ENCODE data around the gene ZFYVE19. TPM values are rescaled to one million over a fixed set of nuclear protein-coding genes. Genes with fewer than 3 reads are reported as not detected.

The ZFYVE19 gene
- total and polyA plus RNA-seq, 2 donors (not counting 3 experiments of a cell fraction or from before 2014, with no cell fraction given): 29.7 to 47.2 TPM

DNA sequence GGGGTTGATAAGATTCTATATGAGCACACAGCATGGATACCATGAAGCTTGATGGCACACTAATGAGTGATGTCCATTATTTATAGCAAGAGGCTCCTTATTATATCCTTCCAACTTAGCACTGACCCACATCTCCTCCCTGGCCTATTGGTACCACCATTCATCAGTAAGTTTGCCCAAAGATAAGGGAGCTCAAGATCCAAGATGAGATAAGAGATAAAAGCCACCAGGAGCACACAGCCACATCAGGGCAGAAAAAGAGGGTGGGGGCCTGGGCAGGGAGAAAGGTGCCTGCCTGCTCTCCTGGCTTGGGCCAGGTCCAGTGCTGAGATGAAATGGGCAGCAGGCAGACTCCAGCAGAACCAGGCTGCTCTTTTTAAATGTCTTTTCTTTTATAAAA lies 26.0 kb downstream of the ZFYVE19 start:
- Histone ChIP-seq H3K9me1 (replicated peaks; ENCODE audit: control insufficient read depth, extremely low read depth, insufficient read depth, low read length) (no peaks in the 10 kb centered on the region), H3K9ac (replicated peaks; ENCODE audit: extremely low read depth, insufficient read depth, low read length) (no peak overlapping the region)
- no peak for TF ChIP-seq EZH2 (IDR thresholded peaks at IDR 0.05; ENCODE audit: borderline replicate concordance, low read depth, low read length, severe bottlenecking)
- TF ChIP-seq POLR2A (IDR thresholded peaks at IDR 0.05; ENCODE audit: low read depth, low read length): no peak
- no peak for TF ChIP-seq POLR2AphosphoS5 (IDR thresholded peaks at IDR 0.05; ENCODE audit: insufficient read depth, low read depth, low read length)
- TF ChIP-seq CTCF (IDR thresholded peaks at IDR 0.05; ENCODE audit: extremely low read depth in 1 of 2, insufficient read depth in 1 of 2, low read depth in 1 of 2, low read length in 2 of 2): no peak
- TF ChIP-seq FOS (IDR thresholded peaks at IDR 0.05; ENCODE audit: borderline replicate concordance, insufficient read depth, low read length): no peak
- TF ChIP-seq GATA2 (IDR thresholded peaks at IDR 0.05; ENCODE audit: insufficient read depth, insufficient read length, low read depth, low read length): no peak
- TF ChIP-seq JUN (IDR thresholded peaks at IDR 0.05; ENCODE audit: borderline replicate concordance, insufficient read depth, insufficient read length, low read depth): no peak
- no peak for TF ChIP-seq MYC (IDR thresholded peaks at IDR 0.05; ENCODE audit: low read depth, low read length)
- TF ChIP-seq MAX (IDR thresholded peaks at IDR 0.05; ENCODE audit: insufficient read depth, insufficient read length): no peak

More for the DNA sequence above, 26.0 kb downstream of the ZFYVE19 start:
- BruUV-seq (replicated peaks): no TSS peak
- no peak for FAIRE-seq
- Histone ChIP-seq H3K27me3 (ENCODE audit: control insufficient read depth in 2 of 2, insufficient read depth in 2 of 2, low read length in 2 of 2) (peaks cover 0 to 5% of the 10 kb centered on the region in 2 experiments), H3K9me3 (replicated peaks; ENCODE audit: control insufficient read depth, insufficient read depth, low read length) (no peaks in the 10 kb centered on the region), H2AFZ (ENCODE audit: low read depth, low read length) (no peak overlapping the region), H3K36me3 (ENCODE audit: control insufficient read depth in 2 of 2, extremely low read depth in 1 of 2, insufficient read depth in 2 of 2, low read length in 2 of 2) (no peaks in the 10 kb centered on the region), H4K20me1 (replicated peaks; ENCODE audit: control insufficient read depth, extremely low read depth, insufficient read depth, low read length) (no peaks in the 10 kb centered on the region), H3K27ac (ENCODE audit: insufficient read depth, low read depth, low read length) (no peak overlapping the region), H3K4me3 (replicated peaks in 1 of 3; ENCODE audit: insufficient read depth in 1 of 3, low read depth in 1 of 3, low read length in 3 of 3) (no peak overlapping the region), H3K79me2 (ENCODE audit: control insufficient read depth, insufficient read depth, low read length) (no peaks in the 10 kb centered on the region), H3K4me2 (ENCODE audit: insufficient read depth, low read length) (no peak overlapping the region), H3K4me1 (ENCODE audit: control insufficient read depth, extremely low read depth, insufficient read depth, low read length) (no peaks in the 10 kb centered on the region)
- intact Hi-C loops (cut with micrococcal nuclease): no loop called here
- ChIA-PET POLR2A (no interaction called here), CTCF (interaction anchor here (0.9 kb wide), 1 partner anchor 26 kb away, joined by 5 read pairs; no protein-coding TSS in a partner anchor)
- dilution Hi-C loops (cut with MboI; ENCODE audit: extremely low pct_ligation_motif_present, low sequenced_read_pairs): no loop called here
- DNase-seq (ENCODE audit: low read depth, low spot score): no peak

All from endothelial cell of umbilical vein (primary cell).